ENCODE results near the gene SPHK1.

SPHK1 gene

GRCh38 chr17:76405967-76406647 is 21.7 kb downstream of the SPHK1 start:
- no peak for DNase-seq

- DNase-seq: no peak
Observed at GRCh38 chr17:76407509-76407908, 23.1 kb downstream of the SPHK1 start.

- DNase-seq: peak in 20 of 56 donors; percentile 4 to 66 (median 22)
Observed at GRCh38 chr17:76408037-76408849, 23.8 kb downstream of the SPHK1 start.

- DNase-seq: no peak
Observed at GRCh38 chr17:76410328-76410965, 26.0 kb downstream of the SPHK1 start.

- DNase-seq: no peak
Observed at GRCh38 chr17:76411247-76411646, 26.8 kb downstream of the SPHK1 start.

GRCh38 chr17:76414334-76415295 is 30.2 kb downstream of the SPHK1 start:
- peak in 45 of 56 donors; percentile 4 to 77 (median 39) for DNase-seq

GRCh38 chr17:76415786-76416185 is 31.4 kb downstream of the SPHK1 start:
- no peak for DNase-seq

- no peak for DNase-seq
Observed at GRCh38 chr17:76416457-76416856, 32.0 kb downstream of the SPHK1 start.

GRCh38 chr17:76416899-76417298 is 32.5 kb downstream of the SPHK1 start:
- DNase-seq: no peak

GRCh38 chr17:76417499-76418143 is 33.2 kb downstream of the SPHK1 start:
- no peak for DNase-seq

GRCh38 chr17:76419576-76420260 is 35.3 kb downstream of the SPHK1 start:
- peak in 7 of 56 donors; percentile 13 to 57 (median 19) for DNase-seq

GRCh38 chr17:76420356-76421043 is 36.1 kb downstream of the SPHK1 start:
- no peak for DNase-seq

- DNase-seq: peak in 1 of 56 donors; percentile 13
Observed at GRCh38 chr17:76421044-76421407, 36.6 kb downstream of the SPHK1 start.

GRCh38 chr17:76422406-76422805 is 38.0 kb downstream of the SPHK1 start:
- no peak for DNase-seq

- no peak for DNase-seq
Observed at GRCh38 chr17:76422860-76423259, 38.5 kb downstream of the SPHK1 start.

GRCh38 chr17:76426853-76427252 is 42.4 kb downstream of the SPHK1 start:
- DNase-seq: no peak

- DNase-seq: peak in 2 of 56 donors; percentile 6 to 13
Observed at GRCh38 chr17:76427501-76428231, 43.3 kb downstream of the SPHK1 start.

- DNase-seq: no peak
Observed at GRCh38 chr17:76428511-76428910, 44.1 kb downstream of the SPHK1 start.

GRCh38 chr17:76431509-76431908 is 47.1 kb downstream of the SPHK1 start:
- no peak for DNase-seq

Measured in nucleus accumbens (tissue), 56 donors.